HG03196 (cell line): ENCODE results near the gene FADS2.
"Not testable (repeated sequence)": the region's sequence is repeated elsewhere in the genome, so short reads cannot be mapped to it uniquely, and the experiment has no call there.

Experiments
- ATAC-seq: cut with Tn5 transposase; IDR thresholded peaks from one replicate; pipeline ENCODE4 v1.9.1; 2021; ENCODE audit not compliant: unreplicated experiment

FADS2 gene

DNA sequence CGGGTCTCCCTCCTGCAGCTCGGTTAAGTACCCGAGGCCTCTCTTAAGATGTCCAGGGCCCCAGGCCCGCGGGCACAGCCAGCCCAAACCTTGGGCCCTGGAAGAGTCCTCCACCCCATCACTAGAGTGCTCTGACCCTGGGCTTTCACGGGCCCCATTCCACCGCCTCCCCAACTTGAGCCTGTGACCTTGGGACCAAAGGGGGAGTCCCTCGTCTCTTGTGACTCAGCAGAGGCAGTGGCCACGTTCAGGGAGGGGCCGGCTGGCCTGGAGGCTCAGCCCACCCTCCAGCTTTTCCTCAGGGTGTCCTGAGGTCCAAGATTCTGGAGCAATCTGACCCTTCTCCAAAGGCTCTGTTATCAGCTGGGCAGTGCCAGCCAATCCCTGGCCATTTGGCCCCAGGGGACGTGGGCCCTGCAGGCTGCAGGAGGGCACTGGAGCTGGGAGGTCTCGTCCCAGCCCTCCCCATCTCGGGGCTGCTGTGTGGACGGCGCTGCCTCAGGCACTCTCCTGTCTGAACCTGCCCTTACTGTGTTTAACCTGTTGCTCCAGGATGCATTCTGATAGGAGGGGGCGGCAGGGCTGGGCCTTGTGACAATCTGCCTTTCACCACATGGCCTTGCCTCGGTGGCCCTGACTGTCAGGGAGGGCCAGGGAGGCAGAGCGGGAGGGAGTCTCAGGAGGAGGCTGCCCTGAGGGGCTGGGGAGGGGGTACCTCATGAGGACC, 38.3 kb downstream of the FADS2 start:
- no peak for ATAC-seq

DNA sequence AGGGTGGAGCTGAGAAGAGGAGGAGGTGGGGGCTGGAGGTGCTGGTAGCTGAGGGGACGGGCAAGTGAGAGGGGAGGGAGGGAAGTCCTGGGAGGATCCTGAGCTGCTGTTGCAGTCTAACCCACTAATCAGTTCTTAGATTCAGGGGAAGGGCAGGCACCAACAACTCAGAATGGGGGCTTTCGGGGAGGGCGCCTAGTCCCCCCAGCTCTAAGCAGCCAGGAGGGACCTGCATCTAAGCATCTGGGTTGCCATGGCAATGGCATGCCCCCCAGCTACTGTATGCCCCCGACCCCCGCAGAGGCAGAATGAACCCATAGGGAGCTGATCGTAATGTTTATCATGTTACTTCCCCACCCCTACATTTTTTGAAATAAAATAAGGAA, 38.9 kb downstream of the FADS2 start:
- no peak for ATAC-seq

- no peak for ATAC-seq
These were observed 40.7 kb downstream of the FADS2 start for GRCh38 chr11:61868571-61869428.

- no peak for ATAC-seq
These were observed 41.3 kb downstream of the FADS2 start for GRCh38 chr11:61869429-61869707.

DNA sequence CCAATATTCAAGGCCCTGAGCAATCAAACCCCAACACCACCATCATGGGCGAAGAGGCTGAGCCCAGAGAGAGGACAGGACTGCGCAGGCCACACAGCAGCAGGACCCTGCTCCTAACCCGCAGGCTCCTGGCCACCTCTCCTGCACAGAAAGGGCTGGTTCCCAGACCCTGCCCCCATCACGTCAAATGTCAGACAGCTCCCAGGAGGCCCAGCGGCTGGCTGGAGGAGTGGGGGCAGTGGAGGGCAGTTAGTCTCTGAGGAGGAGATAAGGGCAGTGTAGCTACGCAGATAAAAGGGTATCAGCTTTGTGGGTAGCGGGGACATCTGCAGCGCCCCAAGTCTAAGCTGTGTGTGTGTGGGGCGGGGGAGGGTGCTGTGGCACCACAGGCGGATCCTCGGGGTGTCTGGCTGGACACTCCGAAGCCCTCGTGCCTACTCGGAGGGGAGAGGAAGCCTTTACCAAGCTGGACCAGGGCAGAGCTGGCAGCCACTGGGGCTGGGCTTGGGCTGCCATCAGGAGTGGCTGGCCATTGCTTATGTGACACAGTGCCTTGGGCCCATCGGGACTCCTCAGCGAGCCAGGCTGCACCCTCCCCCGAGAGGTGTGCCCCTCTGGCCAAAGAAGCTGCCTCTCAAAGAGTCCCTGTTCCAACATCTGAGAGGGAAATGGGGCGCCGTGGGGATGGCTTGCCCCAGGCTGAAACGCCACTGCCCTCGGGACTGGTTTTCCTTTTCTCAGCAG, 41.8 kb downstream of the FADS2 start:
- ATAC-seq, result no peak

DNA sequence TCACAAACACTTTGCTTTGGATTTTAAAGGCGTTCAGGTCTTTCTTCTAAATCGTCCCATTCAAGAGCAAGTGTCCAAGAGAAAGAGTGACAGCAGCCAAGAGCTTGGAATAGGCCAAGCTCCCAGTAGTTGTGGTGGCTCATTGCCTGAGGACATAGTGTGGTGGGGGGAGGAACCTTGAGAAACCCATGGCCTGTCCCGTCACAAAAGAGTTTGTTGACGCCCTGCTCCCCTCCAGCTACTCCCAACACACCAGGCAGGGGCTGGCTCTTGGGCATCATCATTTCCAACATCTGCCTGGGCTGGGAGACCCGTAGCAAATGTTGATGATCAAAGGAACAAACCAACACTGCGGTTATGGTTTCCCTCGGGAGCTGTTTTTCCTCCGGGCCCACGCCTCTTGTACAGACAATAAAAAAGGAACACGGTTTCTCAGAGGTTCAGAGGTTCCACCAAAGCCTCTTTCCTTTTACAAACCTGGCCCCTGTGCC, 42.5 kb downstream of the FADS2 start:
- no peak for ATAC-seq

- no peak for ATAC-seq
These were observed 43.1 kb downstream of the FADS2 start for GRCh38 chr11:61871158-61871597.

DNA sequence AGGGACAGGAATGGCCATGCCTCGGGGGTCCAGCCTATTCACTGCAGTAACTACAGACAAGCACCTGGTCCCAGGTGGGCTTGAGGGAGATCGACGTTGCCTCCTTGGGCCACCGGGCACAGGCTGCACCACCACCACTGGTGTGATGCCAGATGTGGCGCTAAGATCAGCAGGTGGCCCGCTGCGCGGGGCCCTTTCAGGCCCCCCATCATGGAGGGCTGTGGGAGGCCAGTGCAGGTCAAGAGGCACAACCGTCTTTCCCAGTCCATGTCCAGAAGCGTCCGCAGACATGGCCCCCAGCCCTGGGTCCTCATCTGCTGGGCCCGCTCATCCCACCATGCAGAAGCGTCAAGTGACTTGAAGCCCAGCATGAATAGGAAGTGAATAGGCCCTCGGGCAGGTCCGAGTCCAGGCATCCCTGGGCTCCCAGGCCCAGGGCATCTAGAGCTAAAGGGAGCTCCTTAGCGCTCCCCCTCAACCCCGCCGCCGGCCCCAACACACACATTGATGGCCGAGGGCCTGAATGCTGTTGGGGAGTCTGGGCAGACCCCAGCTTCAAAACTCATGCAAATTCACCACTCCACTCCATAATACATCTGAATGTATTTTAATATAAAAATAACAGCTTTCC, 45.0 kb downstream of the FADS2 start:
- ATAC-seq, result no peak

DNA sequence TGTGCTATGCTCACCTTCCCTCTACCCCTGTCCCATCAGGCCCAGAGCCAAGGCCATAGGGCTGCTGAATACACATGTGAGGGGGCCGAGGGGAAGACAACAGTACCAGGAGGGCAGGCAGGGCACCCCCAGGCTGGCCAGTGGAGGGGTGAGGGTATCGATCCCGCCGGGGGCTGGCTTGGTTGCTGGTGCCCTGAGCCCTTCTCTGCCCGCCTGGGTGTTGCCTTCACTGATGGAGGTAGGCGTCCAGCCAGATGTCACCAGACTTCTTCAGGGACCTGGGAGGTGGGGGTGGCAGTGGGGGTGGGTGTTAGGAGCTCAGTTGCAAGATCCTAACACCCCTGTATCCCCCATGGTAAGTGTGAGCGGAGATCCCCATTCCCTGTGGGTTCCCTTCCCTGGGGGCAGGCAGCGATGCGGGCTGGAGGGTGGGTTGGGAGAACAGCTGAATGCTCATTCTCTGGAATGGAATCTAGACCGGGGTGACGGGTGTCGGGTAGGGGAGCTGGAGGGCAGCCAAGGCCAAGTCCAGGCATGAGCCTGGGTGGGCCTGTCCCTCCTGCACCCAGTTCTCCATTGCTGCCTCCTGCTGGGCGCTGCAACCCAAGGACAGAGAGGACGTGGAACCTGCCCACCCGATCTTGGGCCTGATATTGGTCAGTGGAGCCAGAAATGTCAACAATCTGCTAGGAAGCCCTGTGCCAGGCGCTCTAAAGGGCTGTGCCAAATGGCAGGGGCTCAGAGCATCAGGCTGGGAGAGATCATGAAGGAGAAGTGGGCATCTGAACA, 45.7 kb downstream of the FADS2 start:
- no peak for ATAC-seq

GRCh38 chr11:61874377-61874809, 46.3 kb downstream of the FADS2 start:
- ATAC-seq, result no peak

DNA sequence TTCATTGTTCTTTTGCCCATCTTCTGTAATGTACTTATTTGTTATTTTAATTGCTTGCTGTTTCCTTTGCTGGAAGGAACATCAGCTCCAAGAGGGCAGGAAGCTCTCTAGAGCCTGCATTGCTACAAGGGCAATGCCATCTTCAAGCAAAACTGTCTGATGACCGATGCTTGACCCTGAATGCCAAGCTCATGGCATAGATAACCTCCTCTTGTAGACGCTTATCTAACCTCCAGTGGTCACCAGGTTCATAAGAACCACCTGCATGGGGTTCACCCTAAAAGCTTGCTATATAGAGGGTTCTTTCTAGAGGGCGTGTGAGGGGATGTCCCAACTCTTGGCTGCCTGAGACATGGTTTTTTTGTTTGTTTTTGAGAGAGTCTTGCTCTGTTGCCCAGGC, 46.8 kb downstream of the FADS2 start:
- no peak for ATAC-seq

- ATAC-seq, result no peak
These were observed 47.6 kb downstream of the FADS2 start for GRCh38 chr11:61875698-61876097.

DNA sequence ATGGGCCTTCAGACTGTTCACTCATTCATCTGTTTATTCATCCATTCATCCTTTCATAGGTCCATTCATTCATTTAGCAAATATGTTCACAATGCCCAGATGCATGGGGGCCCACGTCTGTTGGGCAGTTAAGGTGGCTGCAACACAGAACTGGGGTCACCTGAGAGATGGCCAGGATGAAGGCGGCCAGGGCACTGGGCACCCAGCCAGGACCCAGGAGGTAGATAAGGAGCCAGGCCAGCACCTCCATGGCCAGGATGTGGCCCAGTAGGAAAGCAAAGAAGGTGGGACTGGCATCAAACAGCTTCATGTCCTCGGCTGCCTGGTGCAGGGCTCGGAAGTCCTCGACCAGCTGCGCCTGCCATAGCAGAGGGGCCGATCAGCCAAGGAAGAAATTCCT, 51.1 kb downstream of the FADS2 start:
- no peak for ATAC-seq

- ATAC-seq, result no peak
These were observed 51.9 kb downstream of the FADS2 start for GRCh38 chr11:61880031-61880430.

- ATAC-seq, result no peak
These were observed 52.4 kb downstream of the FADS2 start for GRCh38 chr11:61880454-61880853.

DNA sequence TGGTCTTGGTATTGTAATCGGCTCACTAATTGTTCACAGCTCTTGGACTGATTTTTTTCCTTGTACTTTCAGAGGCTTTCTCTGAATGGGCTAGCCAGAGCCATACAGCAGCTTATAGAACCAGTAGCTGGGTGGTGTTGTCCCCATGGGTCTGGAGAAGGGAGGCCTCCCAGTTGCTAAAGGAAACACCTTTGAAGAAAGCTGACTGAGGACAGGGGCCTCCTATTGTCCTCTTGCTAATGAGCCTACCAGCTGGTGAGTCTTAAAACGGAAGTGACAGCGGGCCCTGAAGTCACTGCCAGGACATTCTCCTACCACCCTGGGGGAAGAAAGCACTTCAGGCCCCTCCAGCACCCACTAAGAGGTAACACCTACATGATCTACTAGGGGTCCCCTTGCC, 53.3 kb downstream of the FADS2 start:
- ATAC-seq, result no peak

- not testable (repeated sequence) for ATAC-seq
These were observed 54.2 kb downstream of the FADS2 start for GRCh38 chr11:61882267-61882666.

- no peak for ATAC-seq
These were observed 54.8 kb downstream of the FADS2 start for GRCh38 chr11:61882879-61883278.

DNA sequence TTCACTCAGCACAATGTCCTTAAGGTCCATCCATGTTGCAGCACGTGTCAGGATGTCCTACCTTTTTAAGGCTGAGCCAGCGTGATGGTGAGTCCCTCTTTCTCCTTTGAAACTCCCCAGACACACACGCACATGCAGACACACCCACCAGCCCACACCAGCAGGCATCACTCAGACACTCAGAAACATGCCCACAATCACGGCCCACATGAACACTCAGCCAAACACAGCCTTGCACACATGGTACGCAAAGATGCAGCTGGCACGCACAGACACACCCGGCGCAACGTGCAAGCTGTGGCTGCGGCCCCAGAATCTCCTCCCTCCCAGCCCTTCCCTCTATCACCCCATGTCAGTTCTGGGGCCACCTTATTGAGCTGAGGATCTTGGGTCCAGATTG, 55.2 kb downstream of the FADS2 start:
- ATAC-seq, result no peak

- ATAC-seq, result no peak
These were observed 55.8 kb downstream of the FADS2 start for GRCh38 chr11:61883947-61884346.
